Neural progenitor cell (in vitro differentiated cells): ENCODE results near the gene LSMEM2. TPM values are rescaled to one million over a fixed set of nuclear protein-coding genes. Genes with fewer than 3 reads are reported as not detected.
"Not testable (repeated sequence)": the region's sequence is repeated elsewhere in the genome, so short reads cannot be mapped to it uniquely, and the experiment has no call there.

Source experiments
- DNase-seq: peaks from one replicate; pipeline ENCODE4 v3.0.0-alpha.2; 2016; ENCODE audit warnings: low spot score
- H2AFZ ChIP-seq: fragments of 200-600 bp; sonication (generic); replicated peaks from 2 replicates; pipeline ENCODE4 v1.6.1; 2016; ENCODE audit warnings: antibody characterized with exemption
- H3F3A ChIP-seq: fragments of 200-600 bp; sonication (generic); 2 replicates; pipeline ENCODE4 v1.6.1; 2016; ENCODE audit warnings: antibody characterized with exemption, low read depth
- H3K27ac ChIP-seq: fragments of 200-600 bp; sonication (generic); 2 replicates; pipeline ENCODE4 v1.5.1; 2016; ENCODE audit warnings: mild to moderate bottlenecking
- H3K27me3 ChIP-seq: fragments of 200-600 bp; sonication (generic); 2 replicates; pipeline ENCODE4 v1.6.1; 2016; ENCODE audit warnings: mild to moderate bottlenecking, moderate library complexity
- H3K36me3 ChIP-seq: fragments of 200-600 bp; sonication (generic); 2 replicates; pipeline ENCODE4 v1.5.1; 2016
- H3K4me1 ChIP-seq: fragments of 200-600 bp; sonication (generic); 2 replicates; pipeline ENCODE4 v1.6.1; 2016; ENCODE audit warnings: mixed run types
- H3K4me2 ChIP-seq: fragments of 200-600 bp; sonication (generic); 2 replicates; pipeline ENCODE4 v1.6.1; 2016
- H3K4me3 ChIP-seq: fragments of 200-600 bp; sonication (generic); 2 replicates; pipeline ENCODE4 v1.5.1; 2016
- H3K79me2 ChIP-seq: fragments of 200-600 bp; sonication (generic); 2 replicates; pipeline ENCODE4 v1.6.1; 2016; ENCODE audit warnings: low read depth
- H3K9ac ChIP-seq: fragments of 200-600 bp; sonication (generic); 2 replicates; pipeline ENCODE4 v1.6.1; 2016
- H3K9me3 ChIP-seq: fragments of 200-600 bp; sonication (generic); 2 replicates; pipeline ENCODE4 v1.5.1; 2016; ENCODE audit warnings: low read depth
- H4K20me1 ChIP-seq: fragments of 200-600 bp; sonication (generic); 2 replicates; pipeline ENCODE4 v1.6.1; 2016; ENCODE audit warnings: low read depth
- H3K27ac Mint-ChIP-seq: 3 replicates; pipeline ENCODE4 v1.8.0; 2021; ENCODE audit warnings: mixed read lengths
- H3K27me3 Mint-ChIP-seq: 2 replicates; pipeline ENCODE4 v1.8.0; 2022; ENCODE audit warnings: low read depth, mild to moderate bottlenecking, inconsistent platforms, moderate library complexity, mixed read lengths; ENCODE audit not compliant: insufficient read depth
- H3K36me3 Mint-ChIP-seq: 3 replicates; pipeline ENCODE4 v1.8.0; 2021; ENCODE audit warnings: mixed read lengths
- H3K4me1 Mint-ChIP-seq: 3 replicates; pipeline ENCODE4 v1.8.0; 2021; ENCODE audit warnings: mixed read lengths
- H3K4me3 Mint-ChIP-seq: 3 replicates; pipeline ENCODE4 v1.8.0; 2021; ENCODE audit warnings: mild to moderate bottlenecking, moderate library complexity, mixed read lengths
- H3K9me3 Mint-ChIP-seq: 3 replicates; pipeline ENCODE4 v1.8.0; 2020; ENCODE audit warnings: mixed read lengths
- EZH2 ChIP-seq: fragments of 200-600 bp; sonication (generic); IDR thresholded peaks from 2 replicates; pipeline ENCODE4 v1.6.1; 2017; ENCODE audit warnings: antibody characterized with exemption, mild to moderate bottlenecking, moderate library complexity
- EZH2phosphoT487 ChIP-seq: fragments of 200-600 bp; sonication (generic); IDR thresholded peaks from 2 replicates; pipeline ENCODE4 v1.6.1; 2017; ENCODE audit warnings: antibody characterized with exemption
- total RNA-seq: library from RNA; depleted of rRNA; stranded (reverse); fragments of >200 nt; gene quantifications from 2 replicates; pipeline ENCODE4 v1.2.3, GENCODE V29; 2015; ENCODE audit warnings: low replicate concordance
- TF ChIP-seq, protein P1 (sequence below): fragments of 200-600 bp; sonication (generic); IDR thresholded peaks from 2 replicates; pipeline ENCODE4 v1.5.1; 2017; ENCODE audit warnings: antibody characterized with exemption, mild to moderate bottlenecking

Gene LSMEM2
- total RNA-seq, 1 donor from 2014 or later = not detected

DNA sequence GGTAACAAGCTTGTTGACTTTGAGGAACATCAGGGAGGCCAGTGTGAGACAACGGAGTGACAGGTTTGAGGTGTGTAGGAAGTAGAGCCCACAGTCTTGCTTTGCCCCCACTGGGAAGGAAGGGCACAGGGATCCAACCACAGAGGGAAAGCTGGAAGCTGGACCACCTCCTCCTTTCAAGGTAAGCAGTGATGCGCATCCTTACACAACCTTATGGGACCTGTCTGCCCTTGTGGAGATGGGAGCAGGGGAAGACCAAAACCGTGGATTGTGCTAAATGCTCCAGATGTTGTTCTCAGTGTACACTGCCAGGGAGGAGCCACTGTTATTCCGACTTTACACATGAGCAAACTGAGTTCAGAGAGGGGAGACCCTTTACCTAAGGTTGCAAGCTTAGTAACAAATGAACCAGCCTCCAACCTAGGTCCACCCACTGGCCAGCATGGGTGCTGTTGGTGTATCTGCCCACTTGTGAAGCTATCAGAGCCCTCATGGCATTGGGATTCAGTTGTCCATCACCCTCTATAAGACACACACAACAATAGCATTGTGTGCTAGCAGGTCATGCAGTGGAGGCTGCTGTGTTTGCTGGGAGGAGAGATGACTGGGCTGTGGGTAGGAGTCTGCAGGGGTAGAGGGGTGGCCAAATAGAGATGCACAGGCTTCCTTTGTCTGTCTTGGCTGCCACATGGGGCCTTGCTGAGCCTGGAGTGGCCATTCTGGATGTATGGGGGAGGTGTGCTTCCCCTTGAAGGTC is 586 bp upstream of the LSMEM2 start:
- no peak overlapping the region for H3K4me3 Mint-ChIP-seq
- no peaks in the 10 kb centered on the region for H3K79me2 ChIP-seq
- H3K27me3 Mint-ChIP-seq = peaks cover 20% of the 10 kb centered on the region
- no peak overlapping the region for H2AFZ ChIP-seq
- no peaks in the 10 kb centered on the region for H3K9me3 Mint-ChIP-seq
- H3K9ac ChIP-seq = no peak overlapping the region
- no peak overlapping the region for H3K27ac ChIP-seq
- no peaks in the 10 kb centered on the region for H4K20me1 ChIP-seq
- peaks cover 53% of the 10 kb centered on the region for H3K27me3 ChIP-seq
- no peak for DNase-seq
- peaks cover 19% of the 10 kb centered on the region for H3K4me1 Mint-ChIP-seq
- no peaks in the 10 kb centered on the region for H3K36me3 ChIP-seq
- H3K4me3 ChIP-seq = no peak overlapping the region
- TF ChIP-seq EZH2 (no peak), EZH2phosphoT487 (no peak)
- TF ChIP-seq, protein P1, sequence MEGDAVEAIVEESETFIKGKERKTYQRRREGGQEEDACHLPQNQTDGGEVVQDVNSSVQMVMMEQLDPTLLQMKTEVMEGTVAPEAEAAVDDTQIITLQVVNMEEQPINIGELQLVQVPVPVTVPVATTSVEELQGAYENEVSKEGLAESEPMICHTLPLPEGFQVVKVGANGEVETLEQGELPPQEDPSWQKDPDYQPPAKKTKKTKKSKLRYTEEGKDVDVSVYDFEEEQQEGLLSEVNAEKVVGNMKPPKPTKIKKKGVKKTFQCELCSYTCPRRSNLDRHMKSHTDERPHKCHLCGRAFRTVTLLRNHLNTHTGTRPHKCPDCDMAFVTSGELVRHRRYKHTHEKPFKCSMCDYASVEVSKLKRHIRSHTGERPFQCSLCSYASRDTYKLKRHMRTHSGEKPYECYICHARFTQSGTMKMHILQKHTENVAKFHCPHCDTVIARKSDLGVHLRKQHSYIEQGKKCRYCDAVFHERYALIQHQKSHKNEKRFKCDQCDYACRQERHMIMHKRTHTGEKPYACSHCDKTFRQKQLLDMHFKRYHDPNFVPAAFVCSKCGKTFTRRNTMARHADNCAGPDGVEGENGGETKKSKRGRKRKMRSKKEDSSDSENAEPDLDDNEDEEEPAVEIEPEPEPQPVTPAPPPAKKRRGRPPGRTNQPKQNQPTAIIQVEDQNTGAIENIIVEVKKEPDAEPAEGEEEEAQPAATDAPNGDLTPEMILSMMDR = no peak
- H3K4me1 ChIP-seq = peaks cover 6% of the 10 kb centered on the region
- no peak overlapping the region for H3K4me2 ChIP-seq
- peaks cover 7% of the 10 kb centered on the region for H3F3A ChIP-seq
- H3K9me3 ChIP-seq = no peaks in the 10 kb centered on the region
- peak overlapping the region; percentile 46 for H3K27ac Mint-ChIP-seq
- H3K36me3 Mint-ChIP-seq = no peaks in the 10 kb centered on the region

- Histone ChIP-seq H3K9ac (no peak overlapping the region), H3K36me3 (no peaks in the 10 kb centered on the region), H3K4me3 (no peak overlapping the region), H3K9me3 (no peaks in the 10 kb centered on the region), H3F3A (peaks cover 6% of the 10 kb centered on the region), H3K4me1 (peaks cover 4% of the 10 kb centered on the region), H2AFZ (no peak overlapping the region), H3K79me2 (no peaks in the 10 kb centered on the region), H3K4me2 (no peak overlapping the region), H4K20me1 (no peaks in the 10 kb centered on the region), H3K27ac (no peak overlapping the region), H3K27me3 (peaks cover 42% of the 10 kb centered on the region)
- DNase-seq = no peak
- H3K4me1 Mint-ChIP-seq = peaks cover 15% of the 10 kb centered on the region
- H3K27ac Mint-ChIP-seq = no peak overlapping the region
- H3K36me3 Mint-ChIP-seq = no peaks in the 10 kb centered on the region
- no peak overlapping the region for H3K4me3 Mint-ChIP-seq
- TF ChIP-seq, protein P1 = no peak
- no peak for TF ChIP-seq EZH2phosphoT487
- TF ChIP-seq EZH2 = no peak
- peaks cover 15% of the 10 kb centered on the region for H3K27me3 Mint-ChIP-seq
- H3K9me3 Mint-ChIP-seq = no peaks in the 10 kb centered on the region
Observed at GRCh38 chr3:50279255-50280016, 549 bp downstream of the LSMEM2 start.

DNA sequence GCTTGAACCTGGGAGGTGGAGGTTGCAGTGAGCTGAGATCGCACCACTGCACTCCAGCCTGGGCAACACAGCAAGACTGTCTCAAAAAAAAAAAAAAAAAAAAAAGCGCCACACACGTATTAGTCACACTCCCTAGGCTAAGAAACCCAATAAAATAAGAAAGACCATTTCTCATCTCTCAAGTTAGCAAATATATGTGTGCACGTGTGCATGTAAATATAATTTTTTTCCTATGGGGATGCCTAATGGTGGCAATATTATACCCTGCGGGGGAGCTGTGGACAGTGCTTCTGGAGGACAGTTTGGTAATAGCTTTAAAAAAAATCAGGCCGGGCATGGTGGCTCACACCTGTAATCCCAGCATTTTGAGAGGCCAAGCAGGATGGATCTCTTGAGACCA is 5.2 kb downstream of the LSMEM2 start:
- not testable (repeated sequence) for H3K4me1 ChIP-seq, H3K4me2 ChIP-seq, H3K4me1 Mint-ChIP-seq, H3K27me3 Mint-ChIP-seq, H2AFZ ChIP-seq, H3K36me3 Mint-ChIP-seq, H3K9me3 ChIP-seq, H3K4me3 ChIP-seq, H3K9ac ChIP-seq, H3K79me2 ChIP-seq, H3K4me3 Mint-ChIP-seq, H3K27me3 ChIP-seq, DNase-seq, H3K9me3 Mint-ChIP-seq, H4K20me1 ChIP-seq, H3K36me3 ChIP-seq, H3K27ac Mint-ChIP-seq, H3F3A ChIP-seq, H3K27ac ChIP-seq
